GM12892 (cell line): ENCODE measurements around the gene CLIC5.

Source experiments
- POLR2A ChIP-seq: IDR thresholded peaks from 2 replicates; pipeline ENCODE4 v1.6.1; 2011; ENCODE audit warnings: low read depth, low read length, control low read depth
- POLR2AphosphoS5 ChIP-seq: IDR thresholded peaks from 2 replicates; pipeline ENCODE4 v1.6.1; 2011; ENCODE audit warnings: low read depth, low read length, control low read depth
- TAF1 ChIP-seq: IDR thresholded peaks from 2 replicates; pipeline ENCODE4 v1.6.1; 2011; ENCODE audit warnings: low read depth, mild to moderate bottlenecking, control low read depth, low read length, borderline replicate concordance

- TF ChIP-seq TAF1 (no peak), POLR2A (no peak), POLR2AphosphoS5 (no peak)
Observed at GRCh38 chr6:45870531-45870930, 145.1 kb downstream of the CLIC5 start.
